HCT116 (cell line): ENCODE data around the gene CUX1.

Source experiments
- POLR2A ChIP-seq: IDR thresholded peaks from 2 replicates; pipeline ENCODE4 v1.7.0; 2011; ENCODE audit warnings: borderline replicate concordance; ENCODE audit not compliant: insufficient read depth, insufficient read length; ENCODE audit errors: extremely low read depth
- TF ChIP-seq, protein P1 (sequence below): IDR thresholded peaks from 2 replicates; pipeline ENCODE4 v1.6.1; 2012; ENCODE audit warnings: low read depth
- TF ChIP-seq, protein P2 (sequence below): IDR thresholded peaks from 2 replicates; pipeline ENCODE4 v1.6.1; 2011; ENCODE audit warnings: mild to moderate bottlenecking, low read length, moderate library complexity; ENCODE audit not compliant: insufficient replicate concordance; ENCODE audit errors: extremely low read depth

DNA sequence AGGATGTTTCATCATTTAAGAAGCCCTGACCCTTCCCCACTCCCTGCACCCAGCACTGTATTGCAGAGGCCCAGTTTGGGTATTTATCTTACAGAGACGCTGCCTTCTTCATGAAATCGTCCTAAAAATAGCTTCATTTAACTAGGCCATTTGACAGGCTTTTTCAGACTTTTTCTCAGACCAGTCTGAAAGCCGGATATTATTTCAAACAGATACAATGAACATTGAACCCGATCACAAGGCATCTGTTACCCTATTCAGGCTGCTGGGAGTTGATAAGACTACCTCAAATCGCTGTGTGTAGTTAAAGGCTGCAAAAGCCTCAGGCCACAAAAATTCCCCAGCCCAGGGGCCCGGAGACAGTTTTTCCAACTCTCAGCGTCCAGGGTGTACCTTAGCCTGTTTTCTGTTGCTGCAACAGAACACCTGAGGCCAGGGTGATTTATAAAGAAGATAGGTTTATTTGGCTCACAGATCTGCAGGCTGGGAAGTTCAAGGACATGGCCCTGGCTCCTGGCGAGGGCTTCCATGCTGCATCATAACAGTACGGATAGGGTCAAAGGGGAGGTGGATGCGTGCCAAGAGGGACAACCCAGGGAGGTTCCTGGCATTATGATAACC lies 338.5 kb downstream of the CUX1 start:
- TF ChIP-seq, protein P1, sequence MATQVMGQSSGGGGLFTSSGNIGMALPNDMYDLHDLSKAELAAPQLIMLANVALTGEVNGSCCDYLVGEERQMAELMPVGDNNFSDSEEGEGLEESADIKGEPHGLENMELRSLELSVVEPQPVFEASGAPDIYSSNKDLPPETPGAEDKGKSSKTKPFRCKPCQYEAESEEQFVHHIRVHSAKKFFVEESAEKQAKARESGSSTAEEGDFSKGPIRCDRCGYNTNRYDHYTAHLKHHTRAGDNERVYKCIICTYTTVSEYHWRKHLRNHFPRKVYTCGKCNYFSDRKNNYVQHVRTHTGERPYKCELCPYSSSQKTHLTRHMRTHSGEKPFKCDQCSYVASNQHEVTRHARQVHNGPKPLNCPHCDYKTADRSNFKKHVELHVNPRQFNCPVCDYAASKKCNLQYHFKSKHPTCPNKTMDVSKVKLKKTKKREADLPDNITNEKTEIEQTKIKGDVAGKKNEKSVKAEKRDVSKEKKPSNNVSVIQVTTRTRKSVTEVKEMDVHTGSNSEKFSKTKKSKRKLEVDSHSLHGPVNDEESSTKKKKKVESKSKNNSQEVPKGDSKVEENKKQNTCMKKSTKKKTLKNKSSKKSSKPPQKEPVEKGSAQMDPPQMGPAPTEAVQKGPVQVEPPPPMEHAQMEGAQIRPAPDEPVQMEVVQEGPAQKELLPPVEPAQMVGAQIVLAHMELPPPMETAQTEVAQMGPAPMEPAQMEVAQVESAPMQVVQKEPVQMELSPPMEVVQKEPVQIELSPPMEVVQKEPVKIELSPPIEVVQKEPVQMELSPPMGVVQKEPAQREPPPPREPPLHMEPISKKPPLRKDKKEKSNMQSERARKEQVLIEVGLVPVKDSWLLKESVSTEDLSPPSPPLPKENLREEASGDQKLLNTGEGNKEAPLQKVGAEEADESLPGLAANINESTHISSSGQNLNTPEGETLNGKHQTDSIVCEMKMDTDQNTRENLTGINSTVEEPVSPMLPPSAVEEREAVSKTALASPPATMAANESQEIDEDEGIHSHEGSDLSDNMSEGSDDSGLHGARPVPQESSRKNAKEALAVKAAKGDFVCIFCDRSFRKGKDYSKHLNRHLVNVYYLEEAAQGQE, result no peak
- TF ChIP-seq, protein P2, sequence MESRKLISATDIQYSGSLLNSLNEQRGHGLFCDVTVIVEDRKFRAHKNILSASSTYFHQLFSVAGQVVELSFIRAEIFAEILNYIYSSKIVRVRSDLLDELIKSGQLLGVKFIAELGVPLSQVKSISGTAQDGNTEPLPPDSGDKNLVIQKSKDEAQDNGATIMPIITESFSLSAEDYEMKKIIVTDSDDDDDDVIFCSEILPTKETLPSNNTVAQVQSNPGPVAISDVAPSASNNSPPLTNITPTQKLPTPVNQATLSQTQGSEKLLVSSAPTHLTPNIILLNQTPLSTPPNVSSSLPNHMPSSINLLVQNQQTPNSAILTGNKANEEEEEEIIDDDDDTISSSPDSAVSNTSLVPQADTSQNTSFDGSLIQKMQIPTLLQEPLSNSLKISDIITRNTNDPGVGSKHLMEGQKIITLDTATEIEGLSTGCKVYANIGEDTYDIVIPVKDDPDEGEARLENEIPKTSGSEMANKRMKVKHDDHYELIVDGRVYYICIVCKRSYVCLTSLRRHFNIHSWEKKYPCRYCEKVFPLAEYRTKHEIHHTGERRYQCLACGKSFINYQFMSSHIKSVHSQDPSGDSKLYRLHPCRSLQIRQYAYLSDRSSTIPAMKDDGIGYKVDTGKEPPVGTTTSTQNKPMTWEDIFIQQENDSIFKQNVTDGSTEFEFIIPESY, result no peak
- TF ChIP-seq POLR2A, result no peak
